ENCODE measurements around the gene IRS1.

DNA sequence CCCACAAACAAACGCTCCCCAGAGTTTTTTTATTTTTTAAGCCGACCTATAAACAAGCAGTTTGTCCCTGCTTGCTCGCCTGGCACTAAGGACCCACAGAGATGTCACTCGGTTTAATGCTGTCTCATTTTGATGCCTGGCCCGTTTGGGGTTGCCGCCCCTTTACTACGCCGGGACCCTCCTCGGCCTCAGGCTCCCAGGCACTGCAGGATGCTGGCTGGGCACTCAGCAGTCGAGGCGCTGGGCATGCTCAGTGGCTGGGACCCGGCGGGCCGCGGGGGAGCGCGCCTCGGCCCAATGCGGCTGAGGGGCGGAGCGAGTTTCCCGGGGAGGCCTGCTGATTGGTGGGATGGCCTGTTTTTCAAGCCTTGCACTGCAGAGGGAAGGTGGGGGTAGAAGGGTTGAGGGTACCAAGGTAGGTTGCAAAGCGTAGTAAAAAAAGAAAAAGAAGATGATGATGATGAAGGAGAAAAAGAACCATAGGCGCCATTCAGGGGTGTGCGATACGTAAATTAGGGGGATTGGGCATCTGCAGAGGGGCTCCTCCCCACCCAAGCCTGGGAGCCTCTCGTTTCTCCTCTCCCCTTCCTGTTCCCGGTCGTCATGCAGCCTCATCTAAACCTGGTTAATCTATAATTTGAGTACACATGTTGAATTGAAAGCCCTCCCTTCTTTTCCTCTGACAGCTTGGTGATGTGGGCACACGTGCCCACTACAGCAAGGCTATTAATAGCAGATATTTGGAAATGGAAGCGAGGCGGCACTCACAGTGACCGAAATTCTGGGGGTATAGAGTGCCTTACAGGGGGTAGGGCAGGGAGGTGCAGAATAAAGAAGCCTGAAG, 1.5 kb upstream of the IRS1 start:
- no peak for TF ChIP-seq HDAC2 (IDR thresholded peaks at IDR 0.05)
- no peak for TF ChIP-seq CTCF (IDR thresholded peaks at IDR 0.05)
